Activated CD4-positive, alpha-beta T cell treated with anti-CD3 and anti-CD28 coated beads, Interleukin-2, Interleukin-6, amounts not matched to agents 100 ng/mL and 50 ng/mL, durations not matched to agents 16 hours and 8 hours (primary cell): ENCODE data around the gene CABP7.

Experiments used
- DNase-seq: peaks from one replicate; pipeline ENCODE4 v3.0.0-alpha.2; 2020

The CABP7 gene

DNA sequence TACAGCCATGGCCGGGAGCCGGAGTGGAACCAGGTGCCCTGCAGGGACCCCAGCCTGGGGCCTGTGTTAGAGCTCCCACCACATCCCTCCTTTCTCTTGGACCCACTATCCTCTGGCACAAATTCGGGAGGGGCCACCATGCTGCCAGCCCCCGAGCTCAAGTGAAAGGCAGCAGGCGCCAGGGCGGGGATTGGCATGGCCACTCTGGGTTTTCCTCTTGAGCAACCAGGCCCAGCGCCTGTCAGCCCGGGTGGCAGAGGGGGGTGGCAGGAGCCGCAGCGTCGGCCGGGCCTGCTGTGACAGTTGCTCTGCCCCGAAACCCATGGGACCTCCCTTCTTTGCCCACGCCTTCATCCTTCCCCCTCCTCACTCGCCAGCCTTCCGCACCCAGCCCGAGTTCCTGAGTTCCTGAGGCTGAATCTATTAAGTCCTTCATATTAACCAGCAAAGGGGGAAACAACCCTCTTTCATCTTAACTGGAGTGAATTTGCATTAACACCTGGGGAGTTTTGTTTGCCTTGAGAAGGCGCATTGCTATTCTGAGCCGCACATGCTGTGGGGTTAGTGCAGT, 16.8 kb upstream of the CABP7 start:
- no peak for DNase-seq

DNA sequence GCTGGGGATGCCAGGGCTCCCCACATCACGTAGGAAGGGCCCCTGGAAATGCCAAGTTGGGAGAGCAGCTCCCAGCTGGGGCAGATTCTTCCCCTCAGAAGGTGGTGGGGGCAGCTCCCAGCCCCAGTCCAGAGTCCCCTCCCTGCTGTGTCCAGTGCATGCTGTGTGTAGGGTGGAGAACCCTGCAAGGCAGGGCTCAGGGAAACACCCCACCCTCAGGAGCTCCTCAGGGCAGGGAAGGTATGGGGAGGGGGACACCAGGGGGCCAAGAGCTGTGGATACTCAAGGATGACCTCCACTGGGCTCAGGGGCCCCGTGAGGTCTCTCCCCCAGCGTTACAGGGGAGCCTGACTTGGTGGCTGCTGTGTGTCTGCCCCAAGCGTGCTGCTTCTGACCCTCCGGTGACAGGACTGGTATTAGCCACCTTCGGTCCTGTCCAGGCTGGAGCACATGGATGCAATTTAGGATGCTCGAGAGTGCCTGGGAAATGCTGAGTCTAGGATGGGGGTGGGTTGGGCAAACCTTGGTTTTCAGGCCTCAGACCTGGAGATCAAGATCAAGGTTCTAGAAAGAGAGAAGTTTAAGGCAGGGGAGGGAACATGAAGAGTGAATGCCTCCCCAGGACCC, 16.1 kb upstream of the CABP7 start:
- no peak for DNase-seq

DNA sequence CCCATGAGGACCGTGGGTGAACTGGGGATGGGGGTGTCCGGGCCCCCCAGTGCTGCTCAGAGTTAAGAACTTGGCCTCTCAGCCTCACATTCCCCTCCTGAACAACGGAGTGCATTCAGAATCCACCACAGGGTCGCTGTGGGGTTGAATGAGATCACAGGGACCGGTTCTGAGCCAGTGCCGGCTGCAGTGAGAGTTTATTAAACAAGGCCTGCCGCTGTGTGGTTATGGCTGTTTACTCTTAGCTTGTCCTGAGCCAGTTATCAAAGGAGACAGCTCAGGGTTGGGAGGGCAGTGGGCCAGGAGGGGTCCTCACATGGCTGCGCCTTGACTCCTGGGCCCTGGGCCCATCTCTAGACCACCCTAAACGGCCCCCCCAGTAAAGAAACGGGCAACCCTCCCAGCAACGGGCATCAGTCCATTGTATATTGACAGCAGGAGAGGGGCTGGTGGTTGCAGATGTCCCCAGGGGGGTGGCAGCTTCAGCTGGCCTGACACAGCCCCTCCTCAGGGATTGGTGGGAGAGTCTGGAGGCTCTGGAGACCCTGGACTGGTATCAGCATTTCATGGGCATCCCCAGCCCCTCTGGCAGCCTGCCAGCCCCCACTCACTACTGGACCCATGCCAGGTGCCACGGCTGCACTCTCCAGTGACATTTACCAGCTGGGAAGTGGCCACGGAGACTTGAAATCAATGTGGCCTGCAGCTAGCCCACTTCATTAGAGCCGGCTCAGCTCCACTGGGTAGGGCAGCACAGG, 15.1 kb upstream of the CABP7 start:
- no peak for DNase-seq

DNA sequence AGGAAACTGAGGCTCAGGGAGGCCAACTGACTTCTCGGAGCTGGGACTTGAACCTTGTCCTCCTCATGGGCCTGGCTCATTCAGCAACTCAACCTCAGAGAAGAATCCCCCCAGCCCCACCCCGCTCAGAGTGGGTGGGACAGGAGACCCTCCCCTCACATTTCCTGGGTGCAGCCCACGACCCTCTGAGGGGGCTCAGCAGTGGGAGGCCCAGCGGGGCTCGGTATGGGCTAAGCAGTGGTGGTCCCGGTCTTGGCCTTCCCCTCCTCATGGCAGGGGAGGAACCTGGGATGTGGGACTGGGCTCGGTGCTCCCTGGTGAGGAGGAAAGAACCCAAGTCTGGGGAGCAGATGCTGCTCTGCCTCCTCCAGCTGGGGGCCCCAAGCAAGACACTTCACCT, 14.2 kb upstream of the CABP7 start:
- no peak for DNase-seq

DNA sequence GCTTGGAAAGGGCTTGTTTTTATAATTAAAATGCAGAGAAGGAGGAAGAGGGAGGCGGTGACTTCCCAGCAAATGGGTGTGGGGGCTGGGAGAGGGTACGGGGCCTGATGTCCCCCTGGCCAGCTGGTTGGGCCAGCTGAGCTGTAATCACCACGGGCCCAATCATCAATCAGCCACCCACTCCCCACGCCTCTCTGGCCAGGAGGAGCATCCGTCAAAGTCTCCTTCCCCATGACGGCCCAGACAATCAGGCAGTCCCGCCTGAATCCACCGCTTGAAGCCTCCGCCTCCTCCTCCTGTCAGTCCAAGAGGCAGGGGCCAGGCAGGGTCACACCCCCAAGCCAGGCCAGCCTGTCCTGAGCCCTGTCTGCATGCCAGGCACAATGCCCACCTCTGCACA, 13.3 kb upstream of the CABP7 start:
- no peak for DNase-seq

DNA sequence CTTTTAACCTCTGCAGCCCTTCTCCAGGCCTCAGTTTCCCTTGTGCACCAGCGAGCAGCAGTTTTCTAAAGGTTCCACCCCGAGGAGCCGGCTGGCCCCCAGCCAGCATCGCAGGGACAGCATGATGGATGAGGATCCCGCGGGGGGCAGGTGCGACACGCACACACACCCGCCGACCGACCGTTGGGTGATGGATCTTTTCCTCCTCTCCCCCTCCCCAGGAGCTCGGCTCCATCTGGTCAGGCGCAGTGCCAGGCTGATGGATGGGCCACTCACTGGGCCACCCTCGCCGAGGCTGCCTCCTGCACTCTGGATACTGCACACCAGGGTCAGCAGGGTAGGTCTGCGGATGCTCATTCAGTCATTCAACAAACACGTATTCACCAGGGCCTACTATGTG, 12.8 kb upstream of the CABP7 start:
- no peak for DNase-seq

DNA sequence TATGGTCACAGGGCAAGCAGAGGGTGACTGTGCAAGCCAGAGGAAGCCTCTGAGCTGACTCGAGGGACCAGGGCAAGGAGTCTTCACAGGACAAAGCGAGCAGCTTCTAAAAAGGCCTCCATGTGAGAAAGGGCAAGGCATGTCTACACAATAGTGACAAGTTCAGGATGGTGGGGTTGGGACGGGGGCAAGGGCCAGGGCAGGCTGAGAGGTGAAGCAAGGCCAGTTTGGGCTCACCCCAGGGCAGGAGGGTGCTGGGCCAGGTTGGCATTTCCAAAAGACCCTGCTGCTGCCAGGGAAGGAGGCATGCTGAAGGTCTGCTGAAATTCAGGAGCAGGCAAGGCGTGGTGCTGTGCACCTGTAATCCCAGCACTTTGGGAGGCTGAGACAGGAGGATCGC, 12.3 kb upstream of the CABP7 start:
- DNase-seq: no peak

DNA sequence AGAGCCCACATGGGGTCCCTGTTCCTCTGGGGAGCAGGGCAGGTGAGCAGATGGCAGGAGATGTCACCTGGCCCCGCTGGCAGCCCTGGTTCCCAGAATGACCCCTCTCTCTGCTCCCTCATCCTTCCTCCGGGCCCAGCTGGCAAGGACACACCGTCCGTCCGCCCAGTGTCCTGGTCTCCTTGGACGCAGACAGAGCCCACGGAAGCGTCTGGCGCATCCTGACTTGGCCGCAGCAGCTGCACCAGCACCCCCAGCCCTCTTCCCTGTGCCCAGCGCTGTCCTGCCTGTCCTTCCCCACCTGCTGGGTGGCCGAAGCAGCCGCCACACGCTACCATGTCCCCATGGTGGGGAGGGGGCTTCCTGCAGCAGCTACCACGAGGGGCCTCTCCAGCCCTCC, 9.6 kb upstream of the CABP7 start:
- no peak for DNase-seq

DNA sequence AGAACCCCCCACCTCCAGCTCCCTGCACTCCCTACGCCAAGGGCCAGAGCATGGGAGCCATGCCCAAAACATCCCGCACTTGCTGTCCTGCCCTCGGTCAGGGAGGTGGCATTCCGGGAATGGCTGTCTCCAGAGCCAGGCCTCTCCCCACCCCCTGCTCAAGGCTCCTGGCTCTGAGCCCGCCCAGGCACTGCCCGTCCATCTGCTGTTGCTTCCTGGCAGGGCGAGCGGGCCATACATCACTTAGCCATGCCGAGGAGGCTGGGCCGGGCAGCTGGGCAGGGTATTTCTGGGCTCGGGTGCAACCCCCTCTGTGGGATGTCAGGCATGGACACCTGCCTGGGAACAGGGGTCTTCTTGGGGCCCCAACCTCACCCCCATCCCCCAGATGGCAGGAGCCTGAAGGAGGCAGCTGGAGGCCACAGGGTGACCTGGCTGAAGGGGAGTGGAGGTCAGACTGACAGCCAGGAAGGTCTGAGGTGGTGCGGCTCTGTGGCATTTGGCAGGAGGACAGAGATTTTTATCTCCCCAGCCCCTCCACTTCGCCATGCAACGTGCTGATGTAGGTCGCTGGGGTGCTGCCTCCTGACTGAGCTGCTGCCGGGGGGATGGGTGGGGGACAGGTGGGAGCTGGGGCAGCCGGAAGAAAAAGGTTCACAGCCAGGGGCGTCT, 8.7 kb upstream of the CABP7 start:
- DNase-seq: no peak

DNA sequence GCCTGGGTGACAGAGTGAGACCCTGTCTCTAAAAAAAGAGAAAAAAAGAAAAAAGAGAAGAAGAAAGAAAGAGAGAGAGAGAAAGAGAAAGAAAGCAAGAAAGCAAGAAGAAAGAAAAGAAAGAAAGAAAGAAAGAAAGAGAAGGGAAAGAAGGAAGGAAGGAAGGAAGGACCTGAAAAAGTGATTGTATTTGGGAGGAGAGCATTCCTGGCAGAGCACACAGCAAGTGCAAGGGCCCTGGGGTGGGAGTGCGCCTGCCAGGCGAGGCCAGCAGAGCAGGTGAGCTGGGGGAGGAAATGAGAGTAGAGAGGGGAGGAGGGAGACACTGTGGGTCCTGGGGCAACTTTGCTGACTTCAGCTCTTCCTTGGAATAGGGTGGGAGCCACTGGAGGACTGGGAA, 7.7 kb upstream of the CABP7 start:
- no peak for DNase-seq

DNA sequence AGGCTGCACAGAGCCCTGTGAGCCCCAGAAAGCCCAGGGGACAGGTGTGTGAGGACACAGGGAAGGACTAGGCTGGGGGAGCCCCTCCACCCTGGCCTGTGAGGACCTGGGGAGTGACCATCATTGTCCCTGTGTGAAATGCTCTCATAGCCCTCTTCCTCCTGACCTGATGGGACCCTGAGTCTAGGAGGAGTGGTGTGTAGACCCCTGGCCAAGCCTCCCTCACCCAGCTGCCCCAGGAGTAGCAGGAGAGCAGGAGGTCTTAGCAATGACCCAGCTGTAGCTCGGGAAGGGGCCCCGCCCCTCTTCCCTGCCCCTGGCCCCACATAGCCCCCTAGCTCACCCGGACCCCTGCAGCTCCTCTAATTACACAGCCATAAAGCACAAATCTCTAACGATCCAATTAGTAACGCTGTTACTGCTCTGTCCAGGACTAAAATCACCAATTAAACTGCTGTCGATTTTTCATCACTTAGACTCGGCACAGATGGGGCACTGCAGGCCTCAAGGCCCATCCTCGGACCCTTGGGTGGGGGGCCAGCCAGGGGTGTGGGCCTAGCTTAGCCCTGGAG, 6.6 kb upstream of the CABP7 start:
- DNase-seq: no peak

DNA sequence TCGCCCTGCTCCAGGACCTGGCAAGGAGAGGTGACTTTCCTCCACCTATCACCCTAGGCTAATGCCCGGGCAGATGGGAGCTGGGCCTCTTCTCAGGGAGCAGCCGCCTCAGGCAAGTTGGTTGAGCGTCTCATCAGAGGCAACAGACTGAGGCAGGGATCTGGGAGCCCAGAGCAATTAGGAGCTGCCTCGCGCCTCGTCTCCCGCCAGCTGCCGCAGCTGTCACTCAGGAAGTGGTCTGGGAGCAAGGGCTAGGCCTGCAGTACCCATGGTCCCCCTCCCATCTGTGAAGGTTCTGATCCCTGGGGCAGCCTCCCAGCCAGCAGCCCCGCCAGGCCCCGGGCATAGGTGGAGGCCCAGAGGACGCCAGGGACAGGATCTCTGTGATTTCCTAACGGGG, 4.6 kb upstream of the CABP7 start:
- DNase-seq: no peak

DNA sequence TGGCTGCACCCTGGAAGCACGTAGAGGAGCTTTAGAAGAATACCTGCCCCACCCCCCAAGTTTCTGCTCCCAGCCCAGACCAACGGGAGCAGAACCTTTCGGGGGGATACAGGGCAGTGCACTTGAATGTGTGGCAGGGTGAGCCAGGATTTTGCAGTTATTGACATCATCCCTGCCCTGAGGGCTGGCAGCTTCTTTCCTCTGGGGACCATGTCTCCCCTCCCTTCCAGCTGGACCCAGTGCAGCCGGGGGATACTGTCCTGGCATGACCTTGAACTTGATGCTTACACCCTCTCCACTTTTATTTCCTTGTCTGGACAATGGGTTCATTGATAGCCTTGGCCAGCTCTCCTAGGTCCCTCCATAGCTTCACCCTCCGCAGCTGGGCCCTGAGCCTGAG, 4.1 kb upstream of the CABP7 start:
- DNase-seq: no peak

DNA sequence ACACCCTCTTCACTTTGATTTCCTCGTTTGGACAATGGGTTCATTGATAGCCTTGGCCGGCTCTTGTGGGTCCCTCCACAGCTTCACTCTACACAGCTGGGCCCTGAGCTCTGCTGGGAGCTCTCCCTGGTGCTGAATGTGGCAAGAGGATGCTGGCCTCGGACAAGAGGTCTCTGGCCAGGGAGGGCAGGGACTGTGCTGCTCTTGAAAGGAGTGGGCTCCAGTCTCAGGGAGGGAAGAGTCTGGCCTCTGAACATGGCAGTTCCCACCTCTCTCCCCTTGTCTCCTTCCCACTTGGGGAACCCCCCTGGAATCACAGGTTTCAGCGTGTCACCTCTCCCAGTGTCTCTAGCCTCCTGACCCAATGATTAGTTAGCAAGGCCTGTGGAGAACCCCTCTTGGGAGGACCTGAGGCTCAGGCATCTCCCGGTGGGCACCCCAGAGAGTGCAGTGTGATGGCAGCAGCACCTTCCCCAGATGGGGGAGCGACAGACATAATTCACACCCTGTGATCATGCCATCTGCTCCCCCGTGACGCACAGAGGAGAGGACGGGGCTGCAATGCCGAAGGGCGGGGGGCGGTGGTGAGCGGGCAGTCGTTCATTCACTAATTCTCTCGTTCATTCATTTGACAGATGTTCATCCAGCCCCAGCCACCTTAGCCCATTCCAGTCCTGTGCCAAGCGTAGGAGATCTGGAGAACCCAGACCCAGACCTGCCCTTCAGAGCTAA, 2.8 kb upstream of the CABP7 start:
- DNase-seq: peak; percentile 43

DNA sequence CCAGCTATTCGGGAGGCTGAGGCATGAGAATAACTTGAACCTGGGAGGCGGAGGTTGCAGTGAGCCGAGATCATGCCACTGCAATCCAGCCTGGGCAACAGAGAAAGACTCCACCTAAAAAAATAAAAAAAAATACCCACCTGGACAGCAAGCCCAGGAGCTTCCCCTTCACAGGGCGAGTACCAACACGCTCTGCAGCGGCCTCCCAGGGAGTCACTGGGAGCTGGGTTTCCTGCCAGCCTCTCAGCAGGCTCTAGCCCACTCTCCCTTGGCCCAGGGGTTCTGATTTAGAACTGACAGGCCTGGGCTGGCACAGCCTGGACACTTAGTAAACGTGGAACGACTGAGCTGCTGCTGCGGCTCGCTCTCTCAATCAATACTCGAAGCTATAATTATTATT, 2.0 kb upstream of the CABP7 start:
- DNase-seq: no peak

DNA sequence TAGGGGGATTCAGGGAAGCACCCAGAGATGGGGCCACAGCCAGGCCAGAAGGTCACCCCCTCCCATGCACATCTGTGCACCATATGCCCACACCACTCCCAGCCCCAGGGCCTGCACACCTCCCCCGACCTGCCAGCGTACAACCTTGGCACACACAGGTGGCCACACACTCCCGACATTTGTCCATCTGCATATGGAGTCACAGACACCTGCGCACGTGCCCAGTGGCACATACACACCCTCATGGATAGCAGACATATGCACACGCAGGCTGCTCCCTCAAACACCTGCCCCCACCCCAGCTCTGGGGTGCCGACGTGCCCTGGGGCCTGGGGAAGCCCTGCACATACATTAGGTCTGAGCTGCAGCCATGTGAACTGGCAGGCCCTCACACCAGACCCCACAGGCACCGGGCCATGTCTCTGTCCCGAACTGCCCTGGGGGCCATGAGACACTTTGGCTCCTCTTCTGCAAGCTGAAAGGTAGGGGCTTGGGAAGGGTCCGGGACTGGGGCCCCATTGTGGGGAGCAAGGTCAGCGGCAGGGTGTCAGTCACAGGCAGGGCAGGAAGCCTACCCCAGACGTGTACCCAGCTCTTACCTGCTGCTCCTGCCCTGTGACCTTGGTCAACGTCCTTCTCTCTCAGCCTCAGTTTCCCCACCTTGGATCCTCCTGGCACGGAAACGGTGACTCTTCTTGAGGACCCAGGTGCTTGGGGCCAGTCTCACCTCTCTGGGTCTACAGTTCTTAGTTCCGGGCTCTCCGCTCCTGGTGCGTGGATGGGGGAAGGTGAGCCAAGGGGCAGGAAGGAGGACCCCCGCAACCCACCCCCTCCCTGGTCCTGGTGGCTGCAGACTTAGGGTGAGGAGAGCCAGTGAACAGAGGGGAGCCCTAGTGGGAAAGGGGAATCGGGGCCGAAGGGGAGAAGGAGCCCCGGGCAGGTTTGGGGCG, 579 bp upstream of the CABP7 start:
- DNase-seq: no peak

DNA sequence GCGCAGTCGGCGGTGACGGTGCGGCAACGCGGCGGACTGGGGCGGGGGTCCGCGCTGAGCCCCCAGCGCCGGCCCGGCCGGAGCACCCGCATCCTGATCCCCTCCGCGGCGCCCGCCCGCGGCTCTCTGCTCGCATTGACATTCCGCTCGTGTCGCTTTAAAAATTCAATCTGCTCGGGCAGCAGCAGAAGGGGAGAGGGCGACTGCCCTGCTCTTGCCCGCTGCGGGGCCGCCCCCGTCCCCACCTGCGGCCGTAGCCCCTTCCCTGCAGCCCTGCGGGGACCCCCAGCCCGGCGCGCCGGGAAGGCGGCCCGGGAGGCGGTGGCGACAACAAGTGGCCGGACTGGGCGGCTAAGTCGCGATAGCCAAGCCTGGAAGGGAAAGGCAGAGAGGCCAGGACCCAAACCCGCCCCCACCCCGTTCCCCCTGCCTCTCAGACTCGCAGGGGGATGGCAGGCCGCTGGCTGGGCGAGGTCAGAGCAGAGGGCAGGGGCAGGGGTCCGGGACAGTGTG, 1.1 kb downstream of the CABP7 start:
- DNase-seq: no peak

DNA sequence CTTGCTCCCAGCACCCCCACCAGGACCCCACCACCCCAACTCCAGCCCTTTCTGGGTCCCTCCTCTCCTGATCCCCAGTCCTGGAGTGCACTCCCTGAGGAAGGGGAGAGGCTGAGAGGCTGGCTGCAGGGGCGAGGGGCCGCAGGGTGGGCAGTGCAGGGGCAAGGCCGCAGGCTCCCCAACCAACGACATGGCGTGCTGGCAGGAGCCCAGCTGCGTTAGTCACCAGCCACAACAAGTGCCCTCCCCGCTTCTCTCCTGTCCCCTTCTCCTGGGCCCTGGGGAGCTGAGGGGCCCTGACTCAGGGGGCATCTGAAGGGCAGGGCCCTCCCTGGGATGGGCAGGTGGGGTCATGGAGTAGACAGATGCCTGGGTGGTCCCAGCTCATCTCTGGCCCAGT, 2.3 kb downstream of the CABP7 start:
- no peak for DNase-seq

DNA sequence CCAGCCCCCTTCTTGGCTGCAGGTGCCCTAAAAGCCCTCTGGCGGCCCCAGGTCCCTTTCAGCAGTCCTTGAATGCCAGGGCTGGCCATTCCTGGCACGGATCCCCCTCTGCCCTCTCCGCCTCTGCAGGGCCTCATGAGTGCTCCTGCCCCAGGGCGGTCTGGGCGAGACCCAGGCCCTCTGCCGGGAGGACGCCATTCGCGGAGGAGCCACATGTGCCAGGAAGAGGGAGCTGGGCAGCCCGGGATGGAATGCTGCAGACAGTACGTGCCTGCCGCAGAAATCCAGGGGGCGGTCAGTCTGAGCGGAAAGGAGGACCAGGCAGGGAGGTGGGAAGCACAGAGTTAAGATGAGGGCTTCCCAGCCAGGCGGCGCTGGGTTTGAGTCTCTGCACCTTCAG, 2.8 kb downstream of the CABP7 start:
- no peak for DNase-seq

DNA sequence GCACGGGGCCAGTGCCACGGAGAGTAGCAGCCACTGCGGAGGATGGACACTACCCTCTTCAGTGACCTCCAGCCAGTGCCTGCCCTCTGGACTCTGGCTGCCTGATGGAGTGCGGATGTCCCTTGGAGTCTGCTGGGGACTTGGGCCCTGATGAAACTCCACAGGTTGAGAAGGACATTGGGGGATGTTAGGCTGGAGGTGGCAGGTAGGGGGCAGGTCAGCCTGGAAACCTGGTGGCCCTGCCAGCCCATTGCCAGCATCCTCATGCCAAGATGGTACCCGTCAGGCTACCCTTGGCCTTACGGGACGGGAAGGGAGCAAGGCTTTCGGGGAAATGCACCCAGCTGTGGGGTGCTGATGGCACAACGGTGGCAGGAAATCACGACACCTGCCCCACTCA, 4.0 kb downstream of the CABP7 start:
- no peak for DNase-seq

DNA sequence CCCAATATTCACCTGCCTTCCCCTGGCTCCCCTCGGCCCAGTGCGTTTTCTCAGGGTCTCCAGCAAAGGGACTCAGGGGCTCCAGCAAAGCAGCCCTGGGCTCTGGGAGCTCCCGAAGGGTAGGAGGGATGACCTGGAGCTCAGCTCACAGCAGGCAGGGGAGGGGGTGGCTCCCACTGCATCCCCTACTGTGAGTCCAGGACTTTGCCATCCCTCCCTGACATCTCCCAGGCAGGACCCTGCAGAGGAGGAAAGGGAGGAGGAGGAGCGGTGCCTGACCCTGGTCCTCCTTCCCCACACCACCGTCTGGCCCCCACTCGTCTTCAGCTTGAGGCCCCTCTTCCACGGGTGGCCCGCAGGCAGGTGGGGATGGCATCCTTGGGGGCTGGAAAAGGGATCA, 5.0 kb downstream of the CABP7 start:
- DNase-seq: no peak

DNA sequence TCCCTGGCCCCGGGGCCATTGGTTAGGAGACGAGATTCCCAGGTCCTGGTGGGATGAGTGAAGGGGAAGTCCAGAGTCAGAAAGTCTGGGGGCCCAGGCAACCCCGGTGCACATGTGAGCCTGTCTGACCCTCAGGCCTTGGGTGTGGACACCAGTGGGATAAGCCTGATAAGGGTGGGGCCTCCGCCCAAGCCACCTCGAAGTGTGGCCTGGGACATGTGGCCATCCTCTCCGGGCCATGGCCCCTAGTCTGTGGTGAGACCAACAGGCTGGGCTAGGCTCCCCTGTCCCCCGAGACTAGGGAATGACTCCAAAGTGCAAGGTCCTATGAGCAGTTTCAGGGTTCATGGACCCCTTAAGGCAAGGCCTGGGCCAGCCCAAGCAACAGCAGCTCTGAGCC, 6.3 kb downstream of the CABP7 start:
- no peak for DNase-seq
